Body of pancreas (tissue), 4 donors: ENCODE results near the gene ARHGAP42.

Source experiments
- POLR2A ChIP-seq, 3 donors: fragments of 450-650 bp; IDR thresholded peaks; one replicate each; pipeline ENCODE4 v1.6.1; 2016; ENCODE audit warnings: antibody characterized with exemption in 3 of 3, mild to moderate bottlenecking in 2 of 3
- TF ChIP-seq, protein P1 (sequence below), 7 experiments: fragments of 450-650 bp in 4 of 7; fragments of 200-600 bp in 3 of 7; sonication (generic) in 3 of 7; IDR thresholded peaks; one replicate each; pipeline ENCODE4 v1.5.1; 2016 to 2019; ENCODE audit warnings: antibody characterized with exemption in 7 of 7

DNA sequence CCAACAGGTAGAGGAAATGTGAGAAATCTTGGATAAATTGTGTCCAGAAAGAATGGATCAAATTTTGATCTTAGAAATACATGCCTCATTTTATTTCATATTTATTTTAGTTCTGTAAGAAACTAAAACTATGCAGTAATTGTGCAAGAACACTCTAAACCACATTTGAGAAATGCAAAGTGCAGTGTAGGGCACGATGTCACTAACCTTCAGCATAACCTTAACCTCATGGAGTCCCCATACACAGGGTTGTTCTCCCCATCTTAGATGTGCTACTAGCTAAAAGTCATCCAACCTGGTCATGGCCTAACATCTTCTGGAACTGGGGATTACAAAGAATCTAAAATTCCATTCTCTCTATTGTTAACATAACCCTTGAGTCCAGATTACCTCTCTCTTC is 48.4 kb upstream of the ARHGAP42 start:
- TF ChIP-seq, protein P1, sequence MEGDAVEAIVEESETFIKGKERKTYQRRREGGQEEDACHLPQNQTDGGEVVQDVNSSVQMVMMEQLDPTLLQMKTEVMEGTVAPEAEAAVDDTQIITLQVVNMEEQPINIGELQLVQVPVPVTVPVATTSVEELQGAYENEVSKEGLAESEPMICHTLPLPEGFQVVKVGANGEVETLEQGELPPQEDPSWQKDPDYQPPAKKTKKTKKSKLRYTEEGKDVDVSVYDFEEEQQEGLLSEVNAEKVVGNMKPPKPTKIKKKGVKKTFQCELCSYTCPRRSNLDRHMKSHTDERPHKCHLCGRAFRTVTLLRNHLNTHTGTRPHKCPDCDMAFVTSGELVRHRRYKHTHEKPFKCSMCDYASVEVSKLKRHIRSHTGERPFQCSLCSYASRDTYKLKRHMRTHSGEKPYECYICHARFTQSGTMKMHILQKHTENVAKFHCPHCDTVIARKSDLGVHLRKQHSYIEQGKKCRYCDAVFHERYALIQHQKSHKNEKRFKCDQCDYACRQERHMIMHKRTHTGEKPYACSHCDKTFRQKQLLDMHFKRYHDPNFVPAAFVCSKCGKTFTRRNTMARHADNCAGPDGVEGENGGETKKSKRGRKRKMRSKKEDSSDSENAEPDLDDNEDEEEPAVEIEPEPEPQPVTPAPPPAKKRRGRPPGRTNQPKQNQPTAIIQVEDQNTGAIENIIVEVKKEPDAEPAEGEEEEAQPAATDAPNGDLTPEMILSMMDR (IDR thresholded peaks at IDR 0.05) = no peak
- no peak for TF ChIP-seq POLR2A (IDR thresholded peaks at IDR 0.05)
